Liver (tissue), 3 donors: ENCODE measurements around the gene LRRTM3.

ENCODE experiments used
- TAF1 ChIP-seq: conservative IDR thresholded peaks from 2 replicates; pipeline ENCODE4 v1.6.1; 2016; ENCODE audit warnings: antibody characterized with exemption, mild to moderate bottlenecking
- YY1 ChIP-seq: IDR thresholded peaks from 2 replicates; pipeline ENCODE4 v1.6.1; 2016; ENCODE audit warnings: antibody characterized with exemption, mild to moderate bottlenecking
- TF ChIP-seq, protein P1 (sequence below): fragments of 150-350 bp; IDR thresholded peaks from 2 replicates; pipeline ENCODE4 v1.5.1; 2017; ENCODE audit warnings: improper control_type of control experiment, low read depth, low read length; ENCODE audit not compliant: missing input control
- TF ChIP-seq, protein P2 (sequence below): IDR thresholded peaks from 2 replicates; pipeline ENCODE4 v1.6.1; 2016; ENCODE audit warnings: antibody characterized with exemption
- donor health status: healthy.
- donor health status: healthy.

DNA sequence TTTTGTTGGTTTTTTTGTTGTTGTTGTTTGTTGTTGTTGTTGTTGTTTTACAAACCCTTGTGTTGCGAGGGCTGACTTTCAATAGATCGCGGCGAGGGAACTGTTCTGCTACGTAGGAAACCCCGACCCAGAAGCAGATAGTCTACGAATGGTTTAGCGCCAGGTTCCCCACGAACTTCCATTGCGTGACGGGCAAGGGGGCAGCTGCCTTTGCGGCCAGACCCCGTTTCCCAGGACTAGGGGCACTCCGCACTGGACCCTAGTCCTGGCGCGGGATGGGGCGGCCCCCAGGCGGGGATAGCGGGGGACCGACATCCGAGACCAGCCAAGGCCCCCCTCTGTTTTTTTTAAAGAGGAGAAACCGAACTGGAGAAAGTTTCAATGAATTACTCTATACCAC lies 119.6 kb downstream of the LRRTM3 start:
- TF ChIP-seq TAF1 (no peak), YY1 (no peak)
- TF ChIP-seq, protein P1, sequence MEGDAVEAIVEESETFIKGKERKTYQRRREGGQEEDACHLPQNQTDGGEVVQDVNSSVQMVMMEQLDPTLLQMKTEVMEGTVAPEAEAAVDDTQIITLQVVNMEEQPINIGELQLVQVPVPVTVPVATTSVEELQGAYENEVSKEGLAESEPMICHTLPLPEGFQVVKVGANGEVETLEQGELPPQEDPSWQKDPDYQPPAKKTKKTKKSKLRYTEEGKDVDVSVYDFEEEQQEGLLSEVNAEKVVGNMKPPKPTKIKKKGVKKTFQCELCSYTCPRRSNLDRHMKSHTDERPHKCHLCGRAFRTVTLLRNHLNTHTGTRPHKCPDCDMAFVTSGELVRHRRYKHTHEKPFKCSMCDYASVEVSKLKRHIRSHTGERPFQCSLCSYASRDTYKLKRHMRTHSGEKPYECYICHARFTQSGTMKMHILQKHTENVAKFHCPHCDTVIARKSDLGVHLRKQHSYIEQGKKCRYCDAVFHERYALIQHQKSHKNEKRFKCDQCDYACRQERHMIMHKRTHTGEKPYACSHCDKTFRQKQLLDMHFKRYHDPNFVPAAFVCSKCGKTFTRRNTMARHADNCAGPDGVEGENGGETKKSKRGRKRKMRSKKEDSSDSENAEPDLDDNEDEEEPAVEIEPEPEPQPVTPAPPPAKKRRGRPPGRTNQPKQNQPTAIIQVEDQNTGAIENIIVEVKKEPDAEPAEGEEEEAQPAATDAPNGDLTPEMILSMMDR = no peak
- TF ChIP-seq, protein P2, sequence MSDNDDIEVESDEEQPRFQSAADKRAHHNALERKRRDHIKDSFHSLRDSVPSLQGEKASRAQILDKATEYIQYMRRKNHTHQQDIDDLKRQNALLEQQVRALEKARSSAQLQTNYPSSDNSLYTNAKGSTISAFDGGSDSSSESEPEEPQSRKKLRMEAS = no peak
